Activated T-helper 1 cell treated with anti-CD3 and anti-CD28 coated beads, Interleukin-2, amount 50 U/mL, for 16 hours (primary cell): ENCODE data around the gene CD151.
A peak's percentile ranks its signal among the peaks of the same experiment; 100 is the strongest.

ENCODE experiments used
- DNase-seq, 2 donors: peaks; one replicate each; pipeline ENCODE4 v3.0.0-alpha.2; 2020; ENCODE audit warnings: low read depth in 1 of 2, low spot score in 1 of 2

The CD151 gene

GRCh38 chr11:796565-797295 lies 36.0 kb upstream of the CD151 start:
- DNase-seq: no peak

- peak; percentile 39 to 61 for DNase-seq
Observed at GRCh38 chr11:797296-798092, 35.3 kb upstream of the CD151 start.

- peak; percentile 66 to 76 for DNase-seq
Observed at GRCh38 chr11:798093-798713, 34.5 kb upstream of the CD151 start, which contains the start of gene SLC25A22. TSS of gene SLC25A22 (minus strand) at chr11:798281. CDS start at chr11:795006, 3,275 bp downstream.

GRCh38 chr11:799641-800316 lies 33.0 kb upstream of the CD151 start:
- DNase-seq: no peak

- no peak for DNase-seq
Observed at GRCh38 chr11:800473-800872, 32.3 kb upstream of the CD151 start.

GRCh38 chr11:801097-801780 lies 31.5 kb upstream of the CD151 start:
- no peak for DNase-seq

- no peak for DNase-seq
Observed at GRCh38 chr11:802018-802617, 30.6 kb upstream of the CD151 start.

- no peak for DNase-seq
Observed at GRCh38 chr11:802693-803466, 29.9 kb upstream of the CD151 start.

GRCh38 chr11:803467-803742 lies 29.3 kb upstream of the CD151 start:
- DNase-seq: no peak

GRCh38 chr11:803770-804598 lies 28.8 kb upstream of the CD151 start:
- no peak for DNase-seq

- DNase-seq: no peak
Observed at GRCh38 chr11:804599-804964, 28.2 kb upstream of the CD151 start.

GRCh38 chr11:808427-809286 lies 24.1 kb upstream of the CD151 start:
- no peak for DNase-seq

GRCh38 chr11:809287-810039 lies 23.3 kb upstream of the CD151 start, which contains the start of gene RPLP2:
TSS of gene RPLP2 (plus strand) at chr11:809967. CDS start at chr11:810235, 268 bp downstream.
- peak; percentile 95 to 97 for DNase-seq

- DNase-seq: no peak
Observed at GRCh38 chr11:810040-810567, 22.6 kb upstream of the CD151 start.

GRCh38 chr11:811446-812245 lies 21.1 kb upstream of the CD151 start:
- no peak for DNase-seq

GRCh38 chr11:812390-812789 lies 20.4 kb upstream of the CD151 start:
- DNase-seq: no peak
